A549 (cell line): Measurements from ENCODE around the gene HDAC6. TPM values are rescaled to one million over a fixed set of nuclear protein-coding genes. Genes with fewer than 3 reads are reported as not detected.

ENCODE experiments used
- polyA plus RNA-seq, 4 experiments: library from polyadenylated mRNA; depleted of rRNA in 3 of 4; stranded (reverse); fragments of >200 nt; fragmentation: RNase III in 1 of 4; extraction: RNeasy Plus Mini Kit Qiagen cat#74134 plus additional on column Dnase treatment in 1 of 4; gene quantifications; 2 replicates in 3 of 4; 3 replicates in 1 of 4; pipeline ENCODE4 v1.2.3, GENCODE V29; 2011 to 2017
- small RNA-seq, 6 experiments: library from RNA; depleted of rRNA; stranded (forward); fragments of <200 nt; gene quantifications; one replicate each; pipeline ENCODE3, GENCODE V24; 2012

The HDAC6 gene
- polyA plus RNA-seq, 2 of the 4 experiments (the other 2 are of a cell fraction) = 50.6 to 52.1 TPM

Small RNAs within 50 kb of the gene (small RNA-seq; reads per million reads assigned to genes)
- gene RNU6-29P = 0 to 0.78 (median 0) reads per million in 6 experiments

Other genes starting within 250 kb of the HDAC6 start
- 214 and 337 TPM in 2 replicates for gene RBM3, start 227.6 kb upstream of the HDAC6 start, polyA plus RNA-seq (2011; rRNA removed)
- gene RBM3, start 227.6 kb upstream of the HDAC6 start, polyA plus RNA-seq (2017; fragmentation: RNase III; extraction: RNeasy Plus Mini Kit Qiagen cat#74134 plus additional on column Dnase treatment) = 345 to 446 TPM (median 353 TPM) in 3 replicates
- gene WDR13, start 204.6 kb upstream of the HDAC6 start, polyA plus RNA-seq (2011; rRNA removed) = 32.4 and 47.4 TPM in 2 replicates
- 47.1 to 57.3 TPM (median 51.9 TPM) in 3 replicates for gene WDR13, start 204.6 kb upstream of the HDAC6 start, polyA plus RNA-seq (2017; fragmentation: RNase III; extraction: RNeasy Plus Mini Kit Qiagen cat#74134 plus additional on column Dnase treatment)
- 0.05 and 0.09 TPM in 2 replicates for gene WAS, start 118.3 kb upstream of the HDAC6 start, polyA plus RNA-seq (2011; rRNA removed)
- gene WAS, start 118.3 kb upstream of the HDAC6 start, polyA plus RNA-seq (2017; fragmentation: RNase III; extraction: RNeasy Plus Mini Kit Qiagen cat#74134 plus additional on column Dnase treatment) = 0.21 to 0.44 TPM (median 0.29 TPM) in 3 replicates
- gene SUV39H1, start 105.3 kb upstream of the HDAC6 start, polyA plus RNA-seq (2011; rRNA removed) = 12.8 and 13.4 TPM in 2 replicates
- 19.9 to 20.3 TPM (median 20.0 TPM) in 3 replicates for gene SUV39H1, start 105.3 kb upstream of the HDAC6 start, polyA plus RNA-seq (2017; fragmentation: RNase III; extraction: RNeasy Plus Mini Kit Qiagen cat#74134 plus additional on column Dnase treatment)
- gene GLOD5, start 40.3 kb upstream of the HDAC6 start, polyA plus RNA-seq (2011; rRNA removed) = not detected in 2 replicates
- gene GLOD5, start 40.3 kb upstream of the HDAC6 start, polyA plus RNA-seq (2017; fragmentation: RNase III; extraction: RNeasy Plus Mini Kit Qiagen cat#74134 plus additional on column Dnase treatment) = not detected in 3 replicates
- gene GATA1, start 15.5 kb upstream of the HDAC6 start, polyA plus RNA-seq (2011; rRNA removed) = not detected in 2 replicates
- gene GATA1, start 15.5 kb upstream of the HDAC6 start, polyA plus RNA-seq (2017; fragmentation: RNase III; extraction: RNeasy Plus Mini Kit Qiagen cat#74134 plus additional on column Dnase treatment) = not detected in 3 replicates
- 0.07 TPM in 1 of 2 replicates, not detected in the other for gene ERAS, start 24.4 kb downstream of the HDAC6 start, polyA plus RNA-seq (2011; rRNA removed)
- gene ERAS, start 24.4 kb downstream of the HDAC6 start, polyA plus RNA-seq (2017; fragmentation: RNase III; extraction: RNeasy Plus Mini Kit Qiagen cat#74134 plus additional on column Dnase treatment) = 0.06 to 0.07 TPM in 2 of 3 replicates, not detected in the other
- 1.7 and 3.0 TPM in 2 replicates for gene PCSK1N, start 33.5 kb downstream of the HDAC6 start, polyA plus RNA-seq (2011; rRNA removed)
- 15.9 to 22.9 TPM (median 21.2 TPM) in 3 replicates for gene PCSK1N, start 33.5 kb downstream of the HDAC6 start, polyA plus RNA-seq (2017; fragmentation: RNase III; extraction: RNeasy Plus Mini Kit Qiagen cat#74134 plus additional on column Dnase treatment)
- gene TIMM17B, start 95.7 kb downstream of the HDAC6 start, polyA plus RNA-seq (2011; rRNA removed) = 68.9 and 71.8 TPM in 2 replicates
- gene TIMM17B, start 95.7 kb downstream of the HDAC6 start, polyA plus RNA-seq (2017; fragmentation: RNase III; extraction: RNeasy Plus Mini Kit Qiagen cat#74134 plus additional on column Dnase treatment) = 71.9 to 76.9 TPM (median 73.3 TPM) in 3 replicates
- 119 and 125 TPM in 2 replicates for gene PQBP1, start 95.9 kb downstream of the HDAC6 start, polyA plus RNA-seq (2011; rRNA removed)
- gene PQBP1, start 95.9 kb downstream of the HDAC6 start, polyA plus RNA-seq (2017; fragmentation: RNase III; extraction: RNeasy Plus Mini Kit Qiagen cat#74134 plus additional on column Dnase treatment) = 140 to 158 TPM (median 147 TPM) in 3 replicates
- 39.4 and 64.2 TPM in 2 replicates for gene SLC35A2, start 109.6 kb downstream of the HDAC6 start, polyA plus RNA-seq (2011; rRNA removed)
- gene SLC35A2, start 109.6 kb downstream of the HDAC6 start, polyA plus RNA-seq (2017; fragmentation: RNase III; extraction: RNeasy Plus Mini Kit Qiagen cat#74134 plus additional on column Dnase treatment) = 42.3 to 50.2 TPM (median 49.0 TPM) in 3 replicates
- gene PIM2, start 117.0 kb downstream of the HDAC6 start, polyA plus RNA-seq (2011; rRNA removed) = 8.2 and 8.5 TPM in 2 replicates
- gene PIM2, start 117.0 kb downstream of the HDAC6 start, polyA plus RNA-seq (2017; fragmentation: RNase III; extraction: RNeasy Plus Mini Kit Qiagen cat#74134 plus additional on column Dnase treatment) = 7.9 to 8.8 TPM (median 7.9 TPM) in 3 replicates
- 57.7 and 65.6 TPM in 2 replicates for gene OTUD5, start 155.5 kb downstream of the HDAC6 start, polyA plus RNA-seq (2011; rRNA removed)
- 42.5 to 48.2 TPM (median 45.9 TPM) in 3 replicates for gene OTUD5, start 155.5 kb downstream of the HDAC6 start, polyA plus RNA-seq (2017; fragmentation: RNase III; extraction: RNeasy Plus Mini Kit Qiagen cat#74134 plus additional on column Dnase treatment)
- gene KCND1, start 169.8 kb downstream of the HDAC6 start, polyA plus RNA-seq (2011; rRNA removed) = 0.59 and 1.1 TPM in 2 replicates
- gene KCND1, start 169.8 kb downstream of the HDAC6 start, polyA plus RNA-seq (2017; fragmentation: RNase III; extraction: RNeasy Plus Mini Kit Qiagen cat#74134 plus additional on column Dnase treatment) = 0.69 to 0.79 TPM (median 0.77 TPM) in 3 replicates
- 33.7 and 35.1 TPM in 2 replicates for gene GRIPAP1, start 200.2 kb downstream of the HDAC6 start, polyA plus RNA-seq (2011; rRNA removed)
- 27.7 to 36.2 TPM (median 34.3 TPM) in 3 replicates for gene GRIPAP1, start 200.2 kb downstream of the HDAC6 start, polyA plus RNA-seq (2017; fragmentation: RNase III; extraction: RNeasy Plus Mini Kit Qiagen cat#74134 plus additional on column Dnase treatment)
- 16.1 and 27.3 TPM in 2 replicates for gene TFE3, start 241.3 kb downstream of the HDAC6 start, polyA plus RNA-seq (2011; rRNA removed)
- gene TFE3, start 241.3 kb downstream of the HDAC6 start, polyA plus RNA-seq (2017; fragmentation: RNase III; extraction: RNeasy Plus Mini Kit Qiagen cat#74134 plus additional on column Dnase treatment) = 53.8 to 57.3 TPM (median 56.3 TPM) in 3 replicates